Stimulated activated CD4-positive, alpha-beta T cell treated with anti-CD3 and anti-CD28 coated beads, Interleukin-1b, Interleukin-23, amount 100 ng/mL, for 4 hours (primary cell): ENCODE results near the gene TREML4.
"Not testable (repeated sequence)": the region's sequence is repeated elsewhere in the genome, so short reads cannot be mapped to it uniquely, and the experiment has no call there.

Experiments
- DNase-seq, 2 donors: peaks; one replicate each; pipeline ENCODE4 v3.0.0-alpha.2; 2020; ENCODE audit warnings: low read depth in 2 of 2

The TREML4 gene

DNA sequence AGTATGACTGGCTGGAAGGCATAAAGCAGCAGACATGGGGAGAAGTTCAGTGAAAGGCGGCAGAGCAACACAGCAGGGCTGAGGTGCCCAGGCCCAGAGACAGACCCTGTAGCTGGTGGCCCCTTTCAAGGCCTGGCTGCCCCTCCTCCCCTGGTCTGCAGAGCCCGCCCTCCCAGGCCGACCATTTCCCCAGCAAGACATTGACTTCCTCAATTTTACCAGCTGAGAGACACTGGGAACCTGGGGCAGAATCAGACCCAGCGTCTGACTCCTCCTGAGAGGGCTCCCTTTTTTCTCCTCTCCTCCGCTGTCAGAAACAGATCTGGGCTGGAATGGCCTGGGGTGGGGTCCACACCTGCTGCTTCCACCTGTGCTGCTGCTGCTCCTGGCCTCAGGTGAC is at the start of gene TREML4:
TREML4 (plus strand) TSS at position 254 of the 400 bp plus-strand sequence; CDS start at position 333, 79 bp downstream.
- no peak for DNase-seq

DNA sequence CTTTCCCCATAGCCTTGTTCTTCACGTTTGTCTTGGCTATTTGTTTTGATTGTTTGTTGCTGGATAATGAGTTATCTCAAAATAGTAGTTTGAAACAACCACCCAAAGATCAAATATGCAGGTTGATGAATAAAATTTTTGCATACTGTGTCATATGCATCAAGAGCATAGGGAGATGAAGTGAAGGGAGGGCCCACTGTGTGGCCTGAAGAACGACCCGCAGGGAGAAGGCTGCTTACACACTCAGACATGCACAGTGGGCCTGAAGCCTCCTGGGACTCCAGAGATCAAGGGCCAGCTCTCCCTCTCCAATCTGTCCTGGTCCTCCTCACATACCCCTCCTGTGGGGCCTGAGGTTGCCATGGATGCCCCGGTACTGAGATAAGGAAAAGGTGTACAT is 49.0 kb upstream of the TREML4 start:
- no peak for DNase-seq

- no peak for DNase-seq
Measured at GRCh38 chr6:41181566-41181965, 46.6 kb upstream of the TREML4 start.

DNA sequence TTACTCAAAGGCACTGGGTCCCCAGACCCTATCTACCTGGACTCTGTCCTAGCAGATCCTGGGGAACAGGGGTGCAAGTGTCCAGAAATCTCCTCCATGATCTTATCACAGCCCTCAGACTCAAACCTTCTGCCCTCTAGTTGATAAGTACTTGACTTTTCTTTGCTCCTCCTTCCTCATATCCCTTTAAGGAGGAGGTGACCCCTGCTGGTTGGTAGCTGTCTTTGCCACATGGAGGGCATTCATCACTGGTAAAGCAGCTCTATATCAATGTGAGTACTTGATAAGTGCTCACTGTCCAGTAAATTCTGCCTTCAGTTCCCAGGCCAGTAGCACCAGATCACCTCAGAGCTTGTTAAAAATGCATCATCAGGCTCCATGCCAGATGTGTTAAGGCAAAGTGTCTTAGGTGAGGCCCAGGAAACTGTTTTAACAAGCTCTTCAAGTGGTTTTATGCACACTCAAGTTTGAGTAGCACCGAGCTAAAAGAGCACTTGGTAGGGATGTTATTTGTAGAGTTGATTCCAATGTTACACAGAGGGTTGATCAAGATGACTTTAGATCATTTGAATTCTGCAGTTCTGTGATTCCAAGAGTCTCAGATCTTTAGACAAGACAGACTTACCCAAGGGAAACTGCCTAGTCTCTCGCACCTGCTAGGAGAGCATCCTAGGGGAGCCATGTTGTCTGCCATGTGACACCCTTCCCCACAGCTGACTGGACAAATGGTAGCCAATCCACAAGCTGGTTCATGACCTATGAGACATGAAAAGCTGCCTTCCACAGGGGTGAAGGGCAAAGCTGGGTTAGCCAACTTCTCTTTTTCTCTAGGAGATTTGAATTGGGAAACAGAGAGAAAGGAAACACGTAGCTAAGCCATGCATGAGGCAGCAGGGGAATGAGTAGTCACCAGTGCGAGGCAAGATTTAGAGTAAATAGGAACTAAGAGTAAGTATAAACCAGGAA is 45.8 kb upstream of the TREML4 start:
- peak in 1 of 2 donors; percentile 24 for DNase-seq

DNA sequence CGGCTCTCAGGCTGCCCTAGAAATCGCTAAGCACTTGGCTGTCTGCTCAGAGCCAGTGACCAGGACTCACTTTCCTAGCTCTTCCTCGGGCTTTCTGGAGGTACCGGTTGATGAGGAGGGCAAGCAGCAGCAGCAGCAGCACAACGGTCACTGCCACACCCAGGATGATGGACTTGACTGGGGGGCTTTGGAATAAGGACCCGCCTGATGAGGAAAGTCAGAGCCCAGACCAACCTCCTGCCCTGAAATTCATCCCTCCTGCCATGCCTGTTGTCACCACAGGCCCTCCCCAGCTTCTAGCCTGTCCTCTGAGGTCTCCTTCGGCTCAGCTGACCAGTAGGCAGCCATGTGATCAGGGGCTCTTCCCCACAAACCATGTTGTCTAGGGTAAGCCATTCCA is 43.4 kb upstream of the TREML4 start:
- DNase-seq, result no peak

GRCh38 chr6:41186031-41186562 is 42.1 kb upstream of the TREML4 start:
- no peak for DNase-seq

DNA sequence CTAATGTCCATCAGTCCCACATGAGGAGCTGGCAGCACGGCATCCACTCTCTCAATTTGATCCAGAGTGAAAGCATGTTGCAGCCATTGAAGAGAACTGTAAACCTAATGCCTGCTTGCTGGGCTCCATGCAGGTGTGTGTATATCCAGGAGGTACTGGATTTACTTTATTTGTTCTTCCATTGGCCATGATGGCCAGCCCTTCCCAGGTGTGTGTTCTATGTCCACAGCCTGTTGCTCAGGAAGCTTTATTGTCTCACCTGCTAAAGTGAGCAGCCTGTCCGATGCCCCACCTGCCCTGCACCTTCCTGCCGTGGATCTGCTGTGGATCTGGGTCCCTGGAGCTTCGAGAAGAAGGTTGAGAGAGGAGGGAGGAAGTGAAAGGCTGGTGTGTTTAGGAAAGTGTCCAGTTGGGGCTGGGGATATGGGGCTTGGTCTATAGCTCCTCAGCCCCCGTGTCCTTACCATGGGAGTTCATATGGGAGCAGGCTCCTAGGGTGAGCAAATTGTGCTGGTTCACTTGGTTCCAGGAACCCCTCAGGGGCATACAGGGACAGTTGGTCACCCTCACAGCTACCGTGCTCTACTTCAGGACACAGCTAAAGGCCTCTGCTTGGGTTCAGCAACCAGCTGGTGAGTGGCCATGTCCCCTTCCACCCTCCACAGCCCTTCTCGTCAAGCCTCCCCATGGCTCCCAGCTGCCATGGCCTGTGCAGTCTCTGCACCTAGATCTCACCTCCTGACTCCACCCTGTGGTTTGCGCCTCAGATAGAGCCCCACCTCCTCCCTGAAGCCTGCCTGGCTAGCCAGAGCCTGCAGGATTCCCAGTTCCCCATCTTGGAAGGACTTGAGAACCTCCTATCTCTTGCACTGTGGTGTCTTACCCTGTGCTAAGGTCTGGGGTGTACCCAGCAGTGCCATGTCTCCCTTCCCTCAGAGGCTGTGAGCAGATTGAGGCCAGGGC is 39.9 kb upstream of the TREML4 start:
- DNase-seq, result no peak

GRCh38 chr6:41189046-41189445 is 39.1 kb upstream of the TREML4 start:
- not testable (repeated sequence) for DNase-seq

DNA sequence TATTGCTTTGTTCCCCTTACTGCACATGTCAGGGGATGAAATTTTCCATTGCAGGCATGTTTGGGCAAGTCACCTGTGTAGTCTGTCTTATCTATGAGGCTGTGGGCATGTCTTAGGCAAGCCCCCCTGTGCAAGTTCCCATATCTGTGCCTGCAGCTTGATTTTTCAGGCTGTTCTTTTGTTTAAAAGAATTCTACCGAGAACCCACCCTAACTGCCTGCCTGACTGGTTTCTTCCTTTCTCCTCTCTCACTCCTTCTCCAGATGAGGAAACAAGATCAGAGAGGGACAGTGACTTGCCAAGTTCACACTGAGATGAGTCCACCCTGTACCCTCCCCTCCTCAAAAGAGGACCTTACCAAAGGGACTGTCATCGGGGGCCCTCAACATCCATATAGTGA is 38.2 kb upstream of the TREML4 start:
- no peak for DNase-seq

- DNase-seq, result no peak
Measured at GRCh38 chr6:41190791-41191190, 37.4 kb upstream of the TREML4 start.

DNA sequence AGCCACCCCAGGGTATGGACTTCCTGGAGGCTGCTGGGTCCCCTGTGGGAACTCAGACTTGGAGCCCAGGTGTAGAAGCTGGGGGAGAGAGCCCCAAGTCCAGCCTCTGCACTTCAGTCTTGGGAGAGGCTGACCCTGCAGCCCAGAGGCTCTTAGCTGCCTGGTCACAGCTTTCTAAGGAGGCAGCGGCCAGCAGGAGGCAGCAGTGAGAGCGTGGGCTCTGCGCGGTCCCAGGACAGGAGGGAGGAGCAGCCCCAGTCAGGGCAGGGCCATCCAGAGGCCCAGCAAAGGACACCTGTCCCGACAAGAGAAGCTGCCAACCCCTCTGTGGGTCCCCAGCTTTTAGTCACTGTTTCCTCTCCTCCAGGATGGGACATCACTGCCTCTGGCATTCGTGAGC is 36.6 kb upstream of the TREML4 start:
- DNase-seq, result peak; percentile 22 to 39

GRCh38 chr6:41193171-41193734 is 34.9 kb upstream of the TREML4 start:
- DNase-seq, result no peak

- DNase-seq, result no peak
Measured at GRCh38 chr6:41193884-41194283, 34.3 kb upstream of the TREML4 start.

DNA sequence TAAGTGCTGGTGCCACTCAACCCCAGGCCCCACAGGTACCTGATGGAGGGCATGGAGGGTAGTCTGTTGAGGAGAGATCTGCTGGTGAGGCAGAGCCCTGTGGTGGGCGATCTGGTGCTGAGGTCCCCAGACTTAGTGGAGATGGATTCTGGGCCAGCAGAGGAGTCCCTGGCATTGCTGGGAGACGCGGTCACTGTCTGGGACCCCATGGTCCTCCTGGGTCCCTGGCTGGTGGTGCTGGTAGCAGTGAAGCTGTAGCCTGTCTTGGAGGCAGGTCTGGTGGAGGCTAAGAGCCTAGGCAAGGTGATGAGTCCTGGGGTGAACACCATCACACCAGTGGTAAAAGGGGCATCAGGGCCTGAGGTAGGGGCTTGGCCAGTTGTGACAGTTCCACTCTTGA is 33.8 kb upstream of the TREML4 start:
- DNase-seq, result no peak

GRCh38 chr6:41197234-41197633 is 30.9 kb upstream of the TREML4 start:
- no peak for DNase-seq

DNA sequence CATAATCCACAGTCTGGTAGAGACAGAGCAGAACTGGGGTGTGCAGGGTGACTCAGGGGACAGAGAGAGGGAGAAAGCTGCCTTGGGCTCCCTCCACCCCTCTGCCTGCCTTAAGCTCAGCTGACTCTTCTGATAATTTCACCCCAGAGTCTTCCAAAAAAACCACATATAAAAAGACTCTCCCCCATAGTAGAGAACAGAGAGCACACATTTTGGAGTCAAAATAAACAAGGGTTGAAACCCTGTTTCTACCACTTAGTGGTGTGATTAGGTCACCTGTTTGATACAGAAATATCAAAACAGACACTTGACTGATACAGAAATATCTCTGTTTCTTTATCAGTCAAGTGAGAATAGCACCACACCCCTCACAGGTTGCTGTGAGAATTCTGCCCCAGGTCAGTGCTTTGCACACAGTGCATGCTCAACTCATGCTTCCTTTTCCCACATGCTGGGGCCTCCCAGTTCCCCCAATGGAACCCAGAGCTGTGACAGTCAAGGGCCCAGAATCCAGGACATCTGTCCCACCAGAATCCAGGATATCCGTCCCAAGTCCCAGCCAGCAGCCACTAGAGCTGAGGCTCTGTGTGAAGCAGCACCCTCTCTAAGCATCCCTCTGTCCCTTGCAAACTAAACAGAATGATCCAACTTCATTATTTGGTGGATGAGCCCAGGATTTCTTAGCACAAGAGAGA is 28.4 kb upstream of the TREML4 start:
- no peak for DNase-seq

DNA sequence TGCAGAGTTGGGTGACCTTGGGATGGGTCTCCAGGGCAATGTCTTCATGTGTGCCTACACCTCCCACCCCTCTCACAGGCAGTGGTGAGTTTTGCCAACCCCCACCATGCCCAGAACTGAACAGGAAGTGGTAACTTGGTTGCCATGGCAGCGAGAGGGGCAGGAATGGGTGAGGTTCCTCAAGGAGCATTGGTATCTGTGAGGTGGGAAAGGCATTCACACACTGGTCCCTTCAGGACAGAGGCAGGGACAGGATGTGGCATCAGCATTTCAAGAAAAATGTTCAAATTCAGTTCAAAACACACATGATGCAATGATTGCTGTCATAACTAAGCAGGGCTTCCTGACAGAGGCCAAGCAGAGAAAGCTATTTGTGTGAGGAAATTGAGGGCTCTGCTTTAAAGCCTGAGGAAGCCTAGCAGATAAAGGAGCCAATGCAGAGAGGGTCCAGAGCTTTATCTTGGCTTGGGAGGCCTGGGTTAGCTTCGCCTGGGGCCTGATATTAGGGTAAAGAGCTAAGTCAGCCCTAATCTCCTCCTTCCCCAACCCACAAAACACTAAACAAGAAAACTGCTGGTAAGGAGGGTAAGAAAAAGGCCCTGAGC is 27.8 kb upstream of the TREML4 start:
- DNase-seq, result peak in 1 of 2 donors; percentile 14

DNA sequence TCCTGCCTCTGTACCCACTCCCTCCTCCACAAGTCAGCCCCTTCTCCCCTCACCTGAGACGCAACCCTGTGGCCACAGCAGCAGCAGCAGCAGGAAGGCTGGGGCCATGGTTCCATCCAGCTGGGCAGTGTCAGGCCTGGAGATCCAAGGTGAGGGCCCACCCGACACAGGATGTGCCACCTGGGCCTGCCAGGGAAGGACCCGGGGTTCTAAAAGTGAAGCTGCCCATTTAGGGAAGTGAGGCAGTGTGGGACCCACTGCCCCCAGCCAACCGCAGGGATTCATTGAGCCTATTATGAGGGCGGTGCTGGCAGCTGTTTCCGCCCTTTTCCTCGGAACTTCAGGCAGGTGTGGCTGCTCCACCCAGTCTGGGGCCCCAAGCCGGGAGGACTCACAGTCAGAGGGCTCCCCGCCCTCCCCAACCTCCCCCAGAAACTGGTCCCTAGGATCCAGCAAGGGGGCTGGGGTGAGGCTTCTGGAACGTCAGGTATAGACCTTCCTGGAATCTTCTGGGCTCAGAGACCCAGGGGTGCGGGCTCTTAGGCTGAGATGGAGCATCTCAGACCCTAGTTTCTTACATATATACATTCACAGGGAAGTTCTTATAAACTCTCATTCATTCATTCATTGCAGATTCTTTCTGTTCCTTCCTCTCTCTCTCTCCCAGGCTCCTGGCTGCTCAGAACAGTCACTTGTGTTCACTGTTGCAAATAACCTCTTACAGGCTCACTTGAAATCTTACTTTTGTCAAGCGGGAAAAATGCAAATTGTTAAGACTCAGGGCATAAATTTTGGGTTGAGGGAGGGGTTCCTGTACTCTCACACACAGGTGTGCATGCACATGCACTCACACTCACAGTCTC is 27.0 kb upstream of the TREML4 start, which contains the start of gene TREML2:
TREML2 (minus strand) TSS at position 249 of the 863 bp plus-strand sequence; CDS start at position 108, 141 bp downstream.
- peak in 1 of 2 donors; percentile 12 for DNase-seq

DNA sequence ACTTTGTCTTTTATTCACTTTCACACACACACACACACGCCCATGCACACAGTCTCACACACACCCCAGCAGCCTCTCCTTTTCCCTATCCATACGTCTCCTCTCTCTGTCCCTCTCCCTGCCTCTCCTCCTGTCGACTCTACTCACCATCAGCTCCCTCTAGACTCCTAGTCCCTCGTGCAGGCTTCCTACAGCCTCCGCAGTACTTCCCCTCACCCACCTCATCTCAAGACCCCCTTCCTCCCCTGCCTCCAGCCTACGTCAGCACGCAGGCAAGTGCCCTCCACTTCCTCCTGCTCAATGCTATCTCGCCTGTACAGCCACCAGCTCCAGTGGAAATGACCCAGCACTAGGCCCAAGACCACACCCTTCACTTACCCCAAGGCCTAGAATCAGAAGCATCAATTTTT is 26.4 kb upstream of the TREML4 start:
- no peak for DNase-seq

GRCh38 chr6:41204156-41204555 is 24.0 kb upstream of the TREML4 start:
- DNase-seq, result no peak
